LNCAP (cell line): ENCODE results near the gene COLGALT1.

Source experiments
- CTCF ChIP-seq: fragments of 450-650 bp; IDR thresholded peaks from 2 replicates; pipeline ENCODE4 v1.5.1; 2017; ENCODE audit warnings: mild to moderate bottlenecking

Gene COLGALT1

GRCh38 chr19:17556995-17557394 is 1.5 kb downstream of the COLGALT1 start:
- no peak for TF ChIP-seq CTCF

GRCh38 chr19:17557466-17557865 is 2.0 kb downstream of the COLGALT1 start:
- TF ChIP-seq CTCF, result no peak

- TF ChIP-seq CTCF, result no peak
These were observed 4.8 kb downstream of the COLGALT1 start for GRCh38 chr19:17560205-17560595.

- no peak for TF ChIP-seq CTCF
These were observed 6.6 kb downstream of the COLGALT1 start for GRCh38 chr19:17562097-17562496.

- no peak for TF ChIP-seq CTCF
These were observed 7.1 kb downstream of the COLGALT1 start for GRCh38 chr19:17562561-17562960.

- TF ChIP-seq CTCF, result no peak
These were observed 9.3 kb downstream of the COLGALT1 start for GRCh38 chr19:17564781-17565180.

- TF ChIP-seq CTCF, result no peak
These were observed 10.2 kb downstream of the COLGALT1 start for GRCh38 chr19:17565611-17566010.

- TF ChIP-seq CTCF, result no peak
These were observed 12.5 kb downstream of the COLGALT1 start for GRCh38 chr19:17567940-17568339.
